Stimulated activated naive CD8-positive, alpha-beta T cell treated with anti-CD3 and anti-CD28 coated beads, Interleukin-15, amount 100 ng/mL, for 72 hours (primary cell): ENCODE results near the gene SLN.
"Not testable (repeated sequence)": the region's sequence is repeated elsewhere in the genome, so short reads cannot be mapped to it uniquely, and the experiment has no call there.

Experiments
- ATAC-seq: fragments of 150-1000 bp; cut with Tn5 transposase; 2 replicates; pipeline ENCODE4 v1.10.0; 2021; ENCODE audit warnings: mild to moderate bottlenecking, moderate library complexity
- DNase-seq, 2 donors: peaks; one replicate each; pipeline ENCODE4 v3.0.0; 2021 to 2022
- H3K27ac Mint-ChIP-seq, 2 donors: one replicate each; pipeline ENCODE4 v1.8.0; 2022; ENCODE audit warnings: mild to moderate bottlenecking in 2 of 2, mixed read lengths in 2 of 2, moderate library complexity in 2 of 2
- H3K27me3 Mint-ChIP-seq: one replicate; pipeline ENCODE4 v1.8.0; 2022; ENCODE audit warnings: mixed read lengths
- H3K4me1 Mint-ChIP-seq: one replicate; pipeline ENCODE4 v1.8.0; 2022; ENCODE audit warnings: mild to moderate bottlenecking, mixed read lengths
- H3K4me3 Mint-ChIP-seq, 2 donors: one replicate each; pipeline ENCODE4 v1.8.0; 2022; ENCODE audit warnings: mild to moderate bottlenecking in 2 of 2, mixed read lengths in 2 of 2, moderate library complexity in 1 of 2
- H3K9me3 Mint-ChIP-seq, 2 donors: one replicate each; pipeline ENCODE4 v1.8.0; 2022; ENCODE audit warnings: mixed read lengths in 2 of 2

The SLN gene

GRCh38 chr11:107711861-107712755 lies at the start of gene SLN:
SLN (minus strand) TSS chr11:107712056.
- H3K4me3 Mint-ChIP-seq, result no peak within 1 kb of the TSS
- no peaks in the 10 kb centered on the region for H3K9me3 Mint-ChIP-seq
- DNase-seq (no peak), ATAC-seq (no peak)
- H3K27me3 Mint-ChIP-seq, result peaks cover 66% of the 10 kb centered on the region
- H3K27ac Mint-ChIP-seq, result peak within 1 kb of the TSS in 1 of 2 donors; percentile 73
- no peaks in the 10 kb centered on the region for H3K4me1 Mint-ChIP-seq

- DNase-seq, ATAC-seq, H3K4me1 Mint-ChIP-seq, H3K4me3 Mint-ChIP-seq, H3K27ac Mint-ChIP-seq, H3K9me3 Mint-ChIP-seq: not testable (repeated sequence)
- H3K27me3 Mint-ChIP-seq, result peaks cover 59% of the 10 kb centered on the region
Observed at GRCh38 chr11:107758719-107759355, 47.0 kb upstream of the SLN start.

GRCh38 chr11:107757661-107758060 lies 45.8 kb upstream of the SLN start:
- no peak for ATAC-seq
- no peak overlapping the region for H3K4me3 Mint-ChIP-seq

GRCh38 chr11:107756553-107756952 lies 44.7 kb upstream of the SLN start:
- Mint-ChIP-seq H3K4me3 (no peak overlapping the region), H3K27ac (no peak overlapping the region), H3K9me3 (no peaks in the 10 kb centered on the region), H3K27me3 (peaks cover 61% of the 10 kb centered on the region), H3K4me1 (no peaks in the 10 kb centered on the region)
- DNase-seq, result no peak
- no peak for ATAC-seq

More at GRCh38 chr11:107757661-107758060, 45.8 kb upstream of the SLN start:
- Mint-ChIP-seq H3K4me1 (no peaks in the 10 kb centered on the region), H3K9me3 (no peaks in the 10 kb centered on the region), H3K27me3 (peaks cover 63% of the 10 kb centered on the region), H3K27ac (no peak overlapping the region)
- DNase-seq, result no peak

- Mint-ChIP-seq H3K27ac (no peak overlapping the region), H3K4me3 (no peak overlapping the region), H3K4me1 (no peaks in the 10 kb centered on the region), H3K27me3 (peaks cover 52% of the 10 kb centered on the region), H3K9me3 (no peaks in the 10 kb centered on the region)
- no peak for DNase-seq
- ATAC-seq, result no peak
Observed at GRCh38 chr11:107752949-107753822, 41.3 kb upstream of the SLN start.

- no peaks in the 10 kb centered on the region for H3K9me3 Mint-ChIP-seq
- peaks cover 45% of the 10 kb centered on the region for H3K27me3 Mint-ChIP-seq
- ATAC-seq (no peak), DNase-seq (no peak)
- no peak overlapping the region for H3K27ac Mint-ChIP-seq
- H3K4me1 Mint-ChIP-seq, result no peaks in the 10 kb centered on the region
- no peak overlapping the region for H3K4me3 Mint-ChIP-seq
Observed at GRCh38 chr11:107752508-107752907, 40.7 kb upstream of the SLN start.

- DNase-seq (no peak), ATAC-seq (no peak)
- Mint-ChIP-seq H3K27ac (peak overlapping the region in 1 of 2 donors; percentile 6), H3K4me3 (no peak overlapping the region), H3K27me3 (peaks cover 32% of the 10 kb centered on the region), H3K9me3 (no peaks in the 10 kb centered on the region), H3K4me1 (no peaks in the 10 kb centered on the region)
Observed at GRCh38 chr11:107751082-107751481, 39.2 kb upstream of the SLN start.

- Mint-ChIP-seq H3K9me3 (no peaks in the 10 kb centered on the region), H3K4me3 (no peak overlapping the region), H3K27me3 (peaks cover 37% of the 10 kb centered on the region), H3K4me1 (no peaks in the 10 kb centered on the region), H3K27ac (peak overlapping the region in 1 of 2 donors; percentile 19)
- no peak for DNase-seq
- no peak for ATAC-seq
Observed at GRCh38 chr11:107750313-107750712, 38.5 kb upstream of the SLN start.

GRCh38 chr11:107747622-107748021 lies 35.8 kb upstream of the SLN start:
- DNase-seq (no peak), ATAC-seq (no peak)
- H3K27ac Mint-ChIP-seq, result no peak overlapping the region
- H3K4me1 Mint-ChIP-seq, result no peaks in the 10 kb centered on the region
- no peaks in the 10 kb centered on the region for H3K9me3 Mint-ChIP-seq
- H3K4me3 Mint-ChIP-seq, result no peak overlapping the region
- peaks cover 38% of the 10 kb centered on the region for H3K27me3 Mint-ChIP-seq

- DNase-seq, result no peak
- no peak for ATAC-seq
- Mint-ChIP-seq H3K4me1 (no peaks in the 10 kb centered on the region), H3K27ac (no peak overlapping the region), H3K9me3 (no peaks in the 10 kb centered on the region), H3K27me3 (peaks cover 41% of the 10 kb centered on the region), H3K4me3 (no peak overlapping the region)
Observed at GRCh38 chr11:107744736-107745135, 32.9 kb upstream of the SLN start.

GRCh38 chr11:107743191-107743590 lies 31.3 kb upstream of the SLN start:
- no peak for ATAC-seq

GRCh38 chr11:107741044-107741823 lies 29.4 kb upstream of the SLN start:
- H3K27ac Mint-ChIP-seq, result no peak overlapping the region
- ATAC-seq (peak; percentile 77), DNase-seq (peak; percentile 2 to 10)
- H3K4me3 Mint-ChIP-seq, result no peak overlapping the region
- no peaks in the 10 kb centered on the region for H3K4me1 Mint-ChIP-seq
- H3K9me3 Mint-ChIP-seq, result peaks cover 0 to 7% of the 10 kb centered on the region in 2 donors
- H3K27me3 Mint-ChIP-seq, result peaks cover 64% of the 10 kb centered on the region

More at GRCh38 chr11:107743191-107743590, 31.3 kb upstream of the SLN start:
- no peak overlapping the region for H3K27ac Mint-ChIP-seq
- peaks cover 56% of the 10 kb centered on the region for H3K27me3 Mint-ChIP-seq
- H3K4me1 Mint-ChIP-seq, result no peaks in the 10 kb centered on the region
- peaks cover 0 to 7% of the 10 kb centered on the region in 2 donors for H3K9me3 Mint-ChIP-seq
- no peak overlapping the region for H3K4me3 Mint-ChIP-seq
- DNase-seq, result no peak

GRCh38 chr11:107740271-107740670 lies 28.4 kb upstream of the SLN start:
- no peak for DNase-seq
- no peak overlapping the region for H3K27ac Mint-ChIP-seq

GRCh38 chr11:107736546-107736945 lies 24.7 kb upstream of the SLN start:
- Mint-ChIP-seq H3K4me3 (no peak overlapping the region), H3K27me3 (peaks cover 56% of the 10 kb centered on the region)

More at GRCh38 chr11:107740271-107740670, 28.4 kb upstream of the SLN start:
- Mint-ChIP-seq H3K9me3 (peaks cover 0 to 7% of the 10 kb centered on the region in 2 donors), H3K27me3 (peaks cover 61% of the 10 kb centered on the region), H3K4me3 (no peak overlapping the region), H3K4me1 (no peaks in the 10 kb centered on the region)
- ATAC-seq, result no peak

GRCh38 chr11:107733518-107733917 lies 21.7 kb upstream of the SLN start:
- no peak overlapping the region for H3K4me3 Mint-ChIP-seq
- H3K27ac Mint-ChIP-seq, result no peak overlapping the region
- no peak for DNase-seq
- no peak for ATAC-seq
- peaks cover 26% of the 10 kb centered on the region for H3K27me3 Mint-ChIP-seq
- H3K9me3 Mint-ChIP-seq, result peaks cover 0 to 2% of the 10 kb centered on the region in 2 donors
- H3K4me1 Mint-ChIP-seq, result no peaks in the 10 kb centered on the region

More at GRCh38 chr11:107736546-107736945, 24.7 kb upstream of the SLN start:
- DNase-seq (no peak), ATAC-seq (no peak)
- H3K9me3 Mint-ChIP-seq, result peaks cover 0 to 7% of the 10 kb centered on the region in 2 donors
- no peak overlapping the region for H3K27ac Mint-ChIP-seq
- H3K4me1 Mint-ChIP-seq, result no peaks in the 10 kb centered on the region
